C1 segment of cervical spinal cord (tissue), 14 donors: ENCODE results near the gene CPNE4.
"Not testable (repeated sequence)": the region's sequence is repeated elsewhere in the genome, so short reads cannot be mapped to it uniquely, and the experiment has no call there.

ENCODE experiments used
- DNase-seq, 14 donors: peaks; one replicate each; lab custom pipeline; 2025; lab: John Stamatoyannopoulos, UW

CPNE4 gene

DNA sequence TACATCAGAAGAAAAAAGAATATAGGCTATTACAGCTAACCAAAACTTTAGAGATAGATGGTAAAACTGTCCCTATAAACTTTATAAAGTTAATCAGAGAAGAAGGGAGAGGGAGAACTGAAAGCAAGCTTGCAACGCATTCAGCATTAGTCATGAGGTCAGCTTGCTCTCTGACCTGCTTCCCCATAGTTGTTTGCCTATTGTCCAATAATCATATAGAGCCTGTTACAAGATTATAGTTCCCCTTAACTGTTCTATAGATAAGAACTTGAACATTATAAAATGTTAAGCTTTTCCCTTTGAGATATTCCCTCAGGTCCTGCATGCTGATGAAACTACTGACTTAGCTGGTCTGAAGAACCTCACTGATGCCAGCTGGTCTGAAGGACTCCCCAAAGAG, 74.5 kb downstream of the CPNE4 start:
- DNase-seq: no peak

DNA sequence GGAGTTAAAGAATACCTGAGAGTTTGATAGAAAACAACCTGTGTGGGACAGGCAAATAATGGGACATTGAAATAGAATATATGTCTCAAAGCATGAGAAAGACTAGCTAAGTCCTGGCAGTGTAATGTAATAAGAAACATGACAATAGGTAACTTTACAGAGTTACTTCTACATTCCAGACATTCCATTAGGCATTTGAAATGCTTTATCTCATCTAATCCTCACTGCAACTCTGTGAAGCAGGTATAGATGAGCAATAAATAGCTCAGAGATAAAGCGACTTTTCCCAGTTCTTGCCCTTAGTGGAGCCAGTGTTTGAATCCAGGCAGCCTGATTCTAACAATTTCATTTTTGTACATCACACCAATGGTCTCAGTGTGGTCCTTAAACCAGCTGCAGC, 76.8 kb downstream of the CPNE4 start:
- no peak for DNase-seq

- no peak for DNase-seq
These were observed 77.3 kb downstream of the CPNE4 start for GRCh38 chr3:131957511-131957910.

DNA sequence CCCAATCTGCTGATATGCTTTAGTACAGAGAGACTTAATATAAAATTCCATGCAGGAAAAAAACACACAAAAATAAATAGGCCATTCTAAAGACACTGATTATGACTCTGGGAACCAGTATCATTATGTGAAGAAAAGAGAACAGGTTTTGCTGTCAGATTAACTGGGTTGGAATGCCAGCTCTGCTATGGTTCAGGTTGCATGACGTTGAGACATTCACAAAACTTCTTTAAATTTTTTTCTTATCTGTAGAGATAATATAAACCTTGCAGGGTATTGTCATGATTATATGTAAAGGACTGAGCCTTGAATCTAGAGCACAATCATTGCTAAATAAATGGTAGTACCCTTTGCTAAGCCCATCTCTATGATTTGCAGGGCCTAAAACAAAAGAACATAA, 86.0 kb downstream of the CPNE4 start:
- DNase-seq: no peak

- no peak for DNase-seq
These were observed 90.1 kb downstream of the CPNE4 start for GRCh38 chr3:131944676-131945075.

- DNase-seq: no peak
These were observed 101.1 kb downstream of the CPNE4 start for GRCh38 chr3:131933665-131934064.

DNA sequence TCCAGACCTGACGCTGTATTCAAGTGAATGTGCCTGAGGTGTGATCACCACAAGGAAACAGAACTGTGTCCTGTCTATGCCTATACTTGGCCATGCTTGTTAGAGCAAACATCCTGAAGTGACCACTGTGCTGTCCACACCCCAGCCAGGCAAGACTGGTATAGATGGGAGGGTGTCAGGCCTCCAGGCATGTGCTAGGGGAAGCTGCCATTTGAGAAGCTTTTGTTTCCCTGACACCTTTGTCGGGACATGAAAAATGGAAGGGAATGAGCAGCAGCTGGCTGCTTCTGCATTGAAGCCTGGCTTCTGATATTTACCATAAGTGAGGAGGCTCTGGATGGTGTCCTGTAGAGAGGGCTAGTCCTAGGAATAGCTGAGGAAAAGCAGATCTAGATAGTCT, 106.2 kb downstream of the CPNE4 start:
- DNase-seq: no peak

DNA sequence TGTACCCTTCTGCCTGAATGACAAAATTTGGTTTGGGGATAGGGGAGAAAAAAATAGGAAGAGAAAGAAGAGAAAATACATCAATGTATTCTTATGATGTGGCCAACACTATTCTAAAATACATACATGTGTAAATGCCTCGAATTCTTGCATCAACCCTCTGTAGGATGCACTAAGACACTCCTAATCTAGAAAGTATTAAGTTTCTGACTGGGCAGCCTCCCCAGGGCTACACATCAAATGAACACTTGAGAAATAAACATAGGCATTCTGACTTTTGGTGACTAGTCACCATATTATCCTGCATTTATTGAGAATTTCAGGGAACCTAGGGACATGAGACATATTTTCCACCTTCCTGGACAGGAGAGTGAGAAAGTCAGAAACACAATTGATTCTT, 109.2 kb downstream of the CPNE4 start:
- no peak for DNase-seq

DNA sequence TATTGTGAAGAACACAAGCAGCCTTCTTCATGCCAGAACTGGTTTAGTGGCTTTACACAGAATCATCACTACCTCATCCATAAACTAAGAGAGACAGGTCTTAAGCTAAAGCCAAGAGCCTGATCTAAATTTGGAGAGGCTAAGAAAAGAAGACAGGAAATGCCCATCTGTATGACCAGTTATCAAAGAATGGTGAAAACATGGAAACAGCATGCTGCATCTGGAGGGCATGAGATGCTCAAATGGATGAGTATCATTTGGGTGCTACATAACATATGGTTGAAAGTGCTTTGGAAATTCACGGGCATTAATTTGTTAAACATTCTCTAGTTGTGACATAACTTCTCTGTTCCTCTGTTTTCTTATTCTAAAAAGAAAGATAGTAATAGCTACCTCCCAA, 112.5 kb downstream of the CPNE4 start:
- DNase-seq: no peak

- DNase-seq: no peak
These were observed 117.8 kb downstream of the CPNE4 start for GRCh38 chr3:131917006-131917405.

- DNase-seq: no peak
These were observed 120.6 kb downstream of the CPNE4 start for GRCh38 chr3:131914090-131914691.

GRCh38 chr3:131912255-131912654, 122.6 kb downstream of the CPNE4 start:
- no peak for DNase-seq

- DNase-seq: no peak
These were observed 127.0 kb downstream of the CPNE4 start for GRCh38 chr3:131907796-131908195.

DNA sequence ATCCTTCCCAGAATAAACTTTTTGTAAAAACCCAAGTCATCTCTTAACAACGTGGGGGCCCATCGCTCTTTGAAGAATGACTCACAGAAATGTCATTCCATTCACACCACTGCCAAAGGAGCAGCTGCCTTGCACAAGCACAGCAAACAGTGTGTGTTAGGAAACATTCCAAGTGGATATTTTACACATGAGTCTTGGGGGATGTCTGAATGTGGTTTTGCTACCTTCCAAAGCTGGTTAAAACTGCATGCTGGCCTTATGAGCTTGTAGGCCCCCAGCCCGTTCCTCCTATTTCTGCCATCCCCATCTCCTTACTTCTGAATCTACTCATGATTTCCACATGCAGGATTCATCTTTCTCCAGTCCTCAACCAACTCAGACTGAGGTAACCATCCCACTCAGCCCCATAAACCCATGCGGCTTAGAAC, 130.8 kb downstream of the CPNE4 start:
- DNase-seq: no peak

- DNase-seq: no peak
These were observed 133.1 kb downstream of the CPNE4 start for GRCh38 chr3:131901686-131902085.

GRCh38 chr3:131900891-131901290, 133.9 kb downstream of the CPNE4 start:
- no peak for DNase-seq

GRCh38 chr3:131899021-131899420, 135.8 kb downstream of the CPNE4 start:
- no peak for DNase-seq

GRCh38 chr3:131898346-131898745, 136.5 kb downstream of the CPNE4 start:
- DNase-seq: no peak

DNA sequence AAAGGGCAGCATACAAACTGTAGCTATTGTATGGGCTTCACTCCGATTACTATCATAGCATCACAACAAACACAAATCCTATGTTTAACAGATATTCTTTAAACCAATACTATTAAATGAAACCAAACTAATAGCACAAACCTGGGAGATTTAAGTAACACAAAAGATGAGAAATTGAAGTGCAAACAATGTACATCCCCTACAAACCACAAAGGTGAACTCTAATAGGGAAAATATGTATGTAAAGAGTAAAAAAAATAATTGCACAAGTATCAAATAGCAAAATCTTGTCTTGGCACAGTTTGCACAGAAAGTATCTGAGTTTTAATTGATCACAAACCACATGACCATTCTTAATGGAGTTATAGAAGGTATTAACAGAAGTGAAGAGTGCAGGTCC, 138.5 kb downstream of the CPNE4 start:
- DNase-seq: no peak

- DNase-seq: no peak
These were observed 139.0 kb downstream of the CPNE4 start for GRCh38 chr3:131895766-131896165.

DNA sequence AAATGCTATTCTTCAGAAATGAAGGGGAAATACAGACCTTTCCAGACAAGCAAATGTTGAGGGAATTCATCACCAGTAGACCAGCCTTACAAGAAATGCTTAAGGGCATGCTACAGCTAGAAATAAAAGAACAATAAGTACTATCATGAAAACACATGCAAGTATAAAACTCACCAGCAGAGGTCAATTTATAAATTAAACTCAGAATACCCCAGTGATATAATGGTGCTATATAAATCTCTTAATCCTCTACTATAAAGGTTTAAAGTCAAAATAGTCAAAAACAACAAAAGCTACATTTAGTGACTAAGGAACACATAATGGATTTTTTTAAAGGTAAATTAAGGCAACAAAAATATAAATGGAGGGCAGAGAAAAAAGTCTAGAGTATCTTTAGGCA, 142.5 kb downstream of the CPNE4 start:
- no peak for DNase-seq

- not testable (repeated sequence) for DNase-seq
These were observed 148.9 kb downstream of the CPNE4 start for GRCh38 chr3:131885871-131886270.

GRCh38 chr3:131883711-131884407, 151.0 kb downstream of the CPNE4 start:
- DNase-seq: no peak

- no peak for DNase-seq
These were observed 151.7 kb downstream of the CPNE4 start for GRCh38 chr3:131883086-131883485.
